ENCODE measurements around the gene DLGAP1.

DLGAP1 gene

DNA sequence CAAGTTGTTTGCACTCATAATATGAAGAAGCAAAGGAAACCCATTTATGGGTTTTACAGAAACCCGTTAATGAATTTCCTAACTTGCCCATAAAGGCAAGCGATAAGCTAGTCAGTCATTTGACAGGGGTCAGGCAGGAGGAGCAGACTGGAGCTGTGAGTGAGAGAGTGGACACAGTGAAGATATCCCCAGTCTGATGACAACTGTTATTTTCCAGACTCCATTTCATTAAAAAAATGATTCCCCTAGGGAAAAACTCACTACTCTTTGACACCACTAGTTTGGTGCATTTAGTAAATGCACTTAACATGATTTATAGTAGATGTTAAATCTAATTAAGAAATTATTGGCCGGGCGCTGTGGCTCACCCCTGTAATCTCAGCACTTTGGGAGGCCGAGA, 924.3 kb downstream of the DLGAP1 start:
- no peak for DNase-seq (ENCODE audit: low spot score)

DNA sequence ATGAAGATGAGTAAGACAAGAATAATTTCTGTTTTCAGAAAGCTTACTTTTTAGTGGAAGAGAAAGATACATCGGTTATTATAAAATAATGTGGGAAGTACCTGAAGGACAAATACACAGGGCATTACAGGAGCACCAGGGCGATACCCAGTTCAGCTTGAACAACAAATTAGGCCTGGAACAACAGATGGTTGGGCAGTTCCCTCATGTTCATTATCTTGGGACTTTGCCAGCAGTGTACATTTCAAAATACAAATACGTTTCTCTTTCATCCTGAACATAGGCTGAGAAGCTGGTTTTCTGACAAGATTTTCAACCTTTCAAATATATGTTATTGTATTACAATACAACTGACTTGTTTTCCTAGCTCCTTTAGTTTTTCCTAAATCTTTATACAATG, 925.5 kb downstream of the DLGAP1 start:
- DNase-seq (ENCODE audit: low spot score) = no peak

DNA sequence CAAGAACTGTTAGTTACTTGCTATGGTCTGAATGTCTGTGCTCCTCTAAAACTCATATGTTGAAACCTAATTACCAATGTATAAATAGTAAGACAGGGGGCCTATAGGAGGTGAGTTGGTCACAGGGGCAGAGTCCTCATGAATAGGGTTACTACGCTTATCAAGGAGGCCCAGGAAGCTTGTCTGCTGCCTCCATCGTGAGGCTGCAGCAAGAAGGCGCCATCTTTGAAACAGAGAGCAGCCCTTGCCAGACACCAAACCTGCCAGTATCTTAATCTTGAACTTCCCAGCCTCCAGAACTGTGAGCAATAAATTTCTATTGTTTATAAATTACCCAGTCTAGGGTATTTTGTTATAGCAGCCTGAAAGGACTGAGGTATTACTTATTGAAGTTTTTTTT, 926.0 kb downstream of the DLGAP1 start:
- no peak for DNase-seq (ENCODE audit: low spot score)

DNA sequence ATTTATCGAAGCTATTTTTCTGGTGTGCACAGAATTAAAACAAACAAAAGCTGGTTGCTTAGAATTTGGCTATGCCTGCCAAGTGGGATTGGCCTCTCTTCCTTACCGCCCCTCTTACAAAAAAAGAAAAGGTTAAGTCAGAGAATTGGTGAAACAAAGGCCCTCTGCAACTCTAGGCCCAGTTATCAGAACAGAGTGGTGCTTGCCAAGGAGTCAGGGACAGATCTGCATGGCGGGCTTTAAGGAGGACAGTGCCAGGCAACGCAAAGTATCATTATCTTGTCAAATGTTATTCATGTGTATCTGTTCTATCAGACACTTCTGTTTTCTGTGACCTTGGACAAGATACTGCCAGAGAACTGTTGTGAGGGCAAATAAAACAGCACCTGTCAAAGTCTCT, 926.9 kb downstream of the DLGAP1 start:
- no peak for DNase-seq (ENCODE audit: low spot score)

DNA sequence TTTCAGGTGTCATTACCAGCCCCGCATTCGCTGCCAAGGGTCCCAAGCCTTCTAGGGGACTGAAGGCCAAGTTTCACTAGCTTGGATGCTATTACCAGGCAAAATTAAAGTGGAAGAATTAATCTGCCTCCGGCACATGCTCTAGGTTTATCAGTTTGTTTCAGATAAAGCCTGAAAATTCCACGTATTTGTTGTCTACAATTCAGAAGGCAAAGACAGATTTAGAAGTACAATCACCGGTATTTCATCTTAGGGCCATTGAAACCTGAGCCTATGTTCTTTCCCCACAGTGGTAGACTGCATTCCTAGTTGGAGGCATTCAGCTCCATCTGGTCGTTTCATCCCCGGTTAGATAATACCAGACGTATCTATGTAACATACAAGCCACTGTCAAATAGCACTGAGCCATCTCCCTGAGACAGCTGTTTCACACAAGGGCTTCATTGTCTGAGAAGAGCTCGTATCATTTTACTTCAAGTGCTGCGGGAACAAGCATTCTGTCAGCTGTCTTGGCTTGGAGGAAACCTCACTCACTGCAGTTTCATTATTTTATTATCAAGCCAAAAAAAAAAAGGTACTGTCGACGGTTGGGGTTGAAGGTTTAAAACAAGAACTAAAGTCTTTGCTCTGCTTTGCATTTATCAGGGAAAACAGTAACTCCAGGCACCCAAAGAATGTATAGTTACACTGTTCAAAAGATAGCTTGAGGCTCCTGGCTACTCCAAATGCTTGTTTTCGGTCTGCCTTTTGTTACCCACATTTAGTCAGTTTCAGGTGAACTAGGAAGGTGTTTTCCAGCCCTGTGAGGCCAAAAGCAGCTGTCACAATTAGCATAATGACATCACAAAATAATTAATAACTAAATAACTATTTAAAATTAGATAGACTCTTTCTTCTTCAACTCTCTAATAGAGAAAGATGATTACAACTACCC, 928.4 kb downstream of the DLGAP1 start:
- DNase-seq (ENCODE audit: low spot score) = no peak

DNA sequence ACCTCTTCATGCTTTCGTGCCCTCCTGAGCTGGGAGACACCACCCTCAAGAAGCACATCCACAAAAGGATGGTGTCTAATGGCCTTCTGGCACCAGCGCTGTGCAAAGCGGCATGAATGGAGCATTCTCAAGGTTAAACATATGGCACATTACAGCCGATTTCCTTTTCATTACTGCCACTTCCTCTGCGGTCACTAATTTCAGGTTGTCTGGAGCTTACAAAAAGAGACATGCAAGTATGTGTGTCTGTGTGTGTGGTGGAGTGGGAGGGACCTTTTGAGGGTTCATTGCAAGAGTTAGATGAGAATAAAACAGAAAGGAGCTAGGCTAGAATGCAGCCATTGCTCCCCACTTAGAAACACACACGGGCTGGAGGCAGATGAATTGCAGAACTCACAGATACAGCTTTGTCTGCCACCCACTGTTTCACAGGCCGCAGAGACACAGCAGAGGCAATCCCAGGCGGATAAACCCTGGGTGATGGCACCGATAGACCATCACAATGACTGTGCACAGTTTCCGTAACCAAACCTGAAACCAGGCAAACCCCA, 929.2 kb downstream of the DLGAP1 start:
- no peak for DNase-seq (ENCODE audit: low spot score)

DNA sequence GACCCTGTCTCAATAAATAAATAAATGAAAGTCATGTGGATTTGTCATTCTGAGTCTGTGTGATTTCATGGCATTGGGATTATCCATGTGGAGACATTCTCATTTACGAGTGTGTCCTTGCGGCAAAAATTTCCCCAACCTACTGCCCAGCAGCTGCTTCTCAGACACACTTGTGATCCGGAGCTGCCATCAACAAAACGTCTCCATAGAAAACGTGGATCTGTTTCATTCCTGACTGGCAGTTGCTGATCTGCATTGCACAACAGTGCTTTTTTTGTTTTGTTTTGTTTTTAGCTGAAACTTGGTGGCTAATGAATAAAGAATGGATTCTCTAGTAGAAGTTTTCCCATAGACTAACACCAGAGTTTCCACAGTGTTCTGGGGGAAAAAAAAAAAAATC, 930.4 kb downstream of the DLGAP1 start:
- no peak for DNase-seq (ENCODE audit: low spot score)

DNA sequence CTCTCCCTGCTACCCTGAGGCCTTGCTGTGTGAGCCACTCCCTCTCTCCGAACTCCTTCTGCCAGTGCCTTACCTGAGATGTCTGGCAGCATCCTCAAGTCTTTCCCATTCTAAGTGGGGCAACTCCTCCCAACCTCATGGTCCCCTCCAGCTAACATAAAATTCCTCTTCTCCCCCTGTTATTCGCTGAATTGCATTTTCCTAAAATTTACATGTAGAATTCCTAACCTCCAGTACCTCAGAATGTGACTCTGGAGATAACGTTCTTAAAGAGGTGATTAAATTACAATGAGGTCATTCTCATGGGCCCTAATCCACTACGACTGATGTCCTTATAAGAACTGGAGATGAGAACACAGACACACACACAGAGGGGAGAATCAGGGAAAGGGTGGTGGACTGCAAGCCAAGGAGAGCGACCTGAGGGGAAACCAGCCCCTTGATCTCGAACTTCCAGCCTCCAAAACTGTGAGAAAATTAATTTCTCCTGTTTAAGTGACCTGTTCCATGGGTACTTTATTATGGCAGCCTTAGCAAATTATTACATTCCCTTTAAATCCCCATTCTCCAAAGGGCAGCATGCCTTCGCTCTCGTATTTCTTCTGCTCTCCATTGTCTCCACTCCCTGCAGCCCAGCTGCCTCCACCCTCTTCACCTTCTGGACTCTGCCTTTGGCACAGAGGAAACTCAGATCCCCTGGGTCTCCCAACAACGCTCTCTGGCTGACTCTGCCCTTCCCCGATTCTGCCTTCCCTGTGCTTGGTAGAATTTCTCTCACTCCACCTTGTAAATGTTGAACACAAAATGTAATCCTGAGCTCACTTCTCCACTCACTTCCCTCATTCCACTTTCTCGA, 934.6 kb downstream of the DLGAP1 start:
- DNase-seq (ENCODE audit: low spot score) = no peak

DNA sequence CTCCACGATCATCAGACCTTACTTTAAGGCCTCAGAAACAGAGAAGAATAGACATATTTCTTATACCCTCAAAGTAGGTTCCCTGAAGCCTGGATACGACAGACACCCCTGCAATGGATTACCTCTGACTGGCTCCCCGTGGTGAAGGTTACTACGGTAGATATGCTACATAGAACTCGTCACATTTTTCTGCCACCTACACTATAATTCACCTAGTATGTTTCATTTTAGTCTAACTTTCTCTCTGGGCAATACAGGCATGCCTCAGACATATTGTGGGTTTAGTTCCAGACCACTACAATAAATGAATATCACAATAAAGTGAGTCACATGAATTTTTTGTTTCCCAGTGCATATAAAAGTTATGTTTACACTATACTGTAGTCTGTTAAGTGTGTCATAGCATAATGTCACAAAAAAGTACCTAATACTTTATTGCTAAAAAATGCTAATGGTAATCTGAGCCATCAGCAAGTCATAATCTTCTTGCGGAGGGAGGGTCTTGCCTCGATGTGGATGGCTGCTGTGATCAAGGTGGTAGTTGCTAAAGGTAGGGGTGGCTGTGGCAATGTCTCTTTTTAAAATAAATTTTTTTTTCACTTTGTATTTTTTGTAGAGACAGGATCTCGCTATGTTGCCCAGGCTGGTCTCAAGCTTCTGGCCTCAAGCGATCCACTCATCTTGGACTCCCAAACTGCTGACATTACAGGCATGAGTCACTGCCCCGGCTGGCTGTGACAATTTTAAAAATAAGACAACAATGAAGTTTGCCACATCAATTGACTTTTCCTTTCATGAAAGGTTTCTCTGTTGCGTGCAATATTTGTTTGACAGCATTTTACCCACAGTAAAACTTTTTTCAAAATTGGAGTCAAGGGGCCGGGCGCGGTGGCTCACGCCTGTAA, 940.5 kb downstream of the DLGAP1 start:
- DNase-seq (ENCODE audit: low spot score) = no peak

DNA sequence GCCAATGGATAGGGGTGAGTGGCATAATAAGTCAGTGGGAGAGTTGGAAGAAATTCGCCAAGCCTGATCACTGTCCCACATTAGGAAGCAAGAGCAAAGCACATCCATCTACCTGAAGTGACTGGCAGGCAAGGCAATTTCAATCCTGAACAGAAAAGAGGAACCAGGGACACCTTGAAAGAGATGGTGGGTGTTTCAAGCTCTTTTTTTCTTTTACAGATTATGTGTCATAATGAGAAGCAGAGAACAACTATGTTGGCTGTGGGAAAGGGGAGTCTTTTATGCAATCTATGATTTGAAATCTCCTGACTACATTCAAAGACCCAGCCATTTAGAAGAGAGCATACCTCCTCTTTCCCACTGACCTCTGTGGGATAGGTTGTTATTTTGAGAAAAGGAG, 941.6 kb downstream of the DLGAP1 start:
- DNase-seq (ENCODE audit: low spot score) = no peak

DNA sequence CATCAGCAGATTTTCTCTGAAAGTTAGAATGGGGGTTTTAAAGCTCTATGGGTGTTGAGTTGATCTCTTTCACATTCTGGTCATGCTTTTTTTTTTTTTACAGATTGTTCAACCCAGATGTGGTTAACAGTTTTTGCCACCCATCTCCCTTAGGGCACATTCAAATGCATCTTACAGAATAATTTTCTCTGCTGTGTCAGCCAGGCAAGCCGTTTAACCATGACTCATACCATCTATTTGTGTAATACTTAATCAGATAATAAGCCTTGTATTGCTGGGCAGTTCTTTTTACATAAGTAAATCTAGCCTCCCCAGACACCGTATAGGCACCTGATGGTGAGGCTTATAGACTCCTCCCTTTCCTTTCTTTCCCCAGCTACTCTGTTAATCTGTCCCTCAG, 943.1 kb downstream of the DLGAP1 start:
- no peak for DNase-seq (ENCODE audit: low spot score)

DNA sequence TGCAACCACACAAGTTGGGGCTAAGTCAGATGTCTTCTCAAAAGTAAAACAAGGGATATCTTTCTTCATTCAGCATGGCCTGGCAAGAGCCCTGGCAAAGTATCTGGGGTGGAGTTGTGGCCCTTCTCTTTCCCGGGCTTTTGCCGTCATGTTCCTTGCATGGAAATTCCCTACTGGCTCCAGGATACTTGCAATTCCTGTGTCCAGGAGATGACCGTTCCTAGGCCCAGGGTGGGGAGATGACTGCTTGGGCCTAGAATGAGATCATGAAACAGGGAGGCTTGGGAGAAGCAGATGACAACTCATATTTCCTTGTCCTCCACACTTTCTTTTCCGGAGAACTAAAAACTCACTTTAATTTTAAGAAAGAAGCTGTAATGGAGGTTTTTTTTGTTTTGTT, 944.2 kb downstream of the DLGAP1 start:
- no peak for DNase-seq (ENCODE audit: low spot score)

DNA sequence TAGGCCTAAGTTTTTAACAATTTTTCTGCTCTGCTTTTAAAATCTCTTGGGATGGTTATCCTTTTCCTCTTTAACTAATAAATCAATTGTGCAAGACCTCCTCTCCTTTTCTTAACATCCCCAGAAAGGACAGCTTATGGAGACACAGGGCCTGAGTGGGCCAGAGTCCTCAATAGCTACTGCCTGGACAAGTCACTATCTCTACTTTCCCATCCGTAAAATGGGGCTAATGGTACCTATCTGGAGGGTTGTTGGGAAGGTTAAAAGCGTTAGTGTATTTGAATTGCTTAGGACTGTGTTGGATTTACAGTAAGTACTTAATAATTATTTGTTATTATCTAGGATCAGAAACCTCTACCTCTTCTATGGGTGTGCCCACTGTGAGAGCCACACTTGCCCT, 945.1 kb downstream of the DLGAP1 start:
- no peak for DNase-seq (ENCODE audit: low spot score)

DNA sequence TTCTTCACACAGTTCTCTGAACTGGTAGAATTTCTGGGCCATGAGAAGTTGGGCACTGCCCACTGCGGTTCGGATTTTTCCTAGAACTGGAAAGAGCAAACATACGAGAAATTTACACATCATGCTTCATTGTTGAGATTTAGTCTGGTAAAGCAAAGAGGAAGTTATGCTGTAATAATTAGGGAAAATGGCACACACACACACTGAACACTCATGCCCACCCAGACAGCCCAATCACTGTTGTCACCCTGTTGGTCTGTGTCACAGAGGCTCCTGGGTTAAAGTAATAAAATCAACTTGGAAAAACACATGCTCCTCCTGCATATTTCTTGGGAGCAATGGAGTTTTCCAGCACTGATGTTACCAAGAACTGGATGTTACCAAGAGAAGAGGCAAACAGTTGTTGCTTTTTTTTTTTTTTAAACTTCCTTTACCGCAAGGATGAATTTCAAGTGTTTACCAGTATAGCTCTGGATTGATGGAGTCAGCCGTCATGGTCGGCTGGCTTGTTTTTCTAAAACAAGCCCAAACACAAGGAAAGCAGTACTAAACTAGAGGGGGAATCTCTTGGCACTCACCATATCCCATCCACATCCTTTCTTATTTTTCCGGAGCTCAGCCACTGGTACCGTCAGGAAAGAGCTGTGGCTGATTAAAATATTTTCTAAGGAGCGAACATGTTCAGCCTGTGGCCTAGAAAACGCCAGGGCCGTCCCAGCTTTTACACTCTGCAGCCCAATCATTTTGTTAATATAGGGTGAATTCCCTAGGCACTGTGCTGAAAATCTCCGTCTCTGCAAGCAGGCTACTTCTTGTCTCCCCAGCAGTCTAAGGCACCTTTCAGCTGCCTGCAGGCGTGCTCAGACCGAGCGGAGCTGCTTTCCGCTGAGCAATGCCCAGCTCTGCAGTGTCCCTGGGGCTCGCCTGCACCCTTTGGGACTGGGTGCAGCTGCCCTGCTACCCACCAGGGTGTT, 946.2 kb downstream of the DLGAP1 start:
- no peak for DNase-seq (ENCODE audit: low spot score)

DNA sequence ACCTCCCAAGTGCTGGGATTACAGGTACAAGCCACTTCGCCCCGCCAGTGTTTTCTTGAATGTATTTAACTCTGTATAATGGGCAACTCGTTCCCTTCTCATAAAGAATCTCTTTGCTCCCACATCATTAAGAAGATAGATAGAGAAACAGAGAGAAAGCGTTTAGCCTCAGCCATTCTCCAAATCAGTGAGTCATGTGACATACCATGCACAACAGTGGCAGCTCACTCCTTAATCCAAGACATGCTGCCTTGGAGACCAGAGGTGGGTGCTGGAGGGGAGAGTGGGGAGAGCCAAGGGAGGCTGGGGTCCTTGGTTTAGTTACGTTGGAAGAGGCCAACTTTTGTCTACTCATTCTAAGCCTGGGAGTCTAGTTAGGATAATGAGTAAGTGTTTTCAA, 950.5 kb downstream of the DLGAP1 start:
- DNase-seq (ENCODE audit: low spot score) = no peak

DNA sequence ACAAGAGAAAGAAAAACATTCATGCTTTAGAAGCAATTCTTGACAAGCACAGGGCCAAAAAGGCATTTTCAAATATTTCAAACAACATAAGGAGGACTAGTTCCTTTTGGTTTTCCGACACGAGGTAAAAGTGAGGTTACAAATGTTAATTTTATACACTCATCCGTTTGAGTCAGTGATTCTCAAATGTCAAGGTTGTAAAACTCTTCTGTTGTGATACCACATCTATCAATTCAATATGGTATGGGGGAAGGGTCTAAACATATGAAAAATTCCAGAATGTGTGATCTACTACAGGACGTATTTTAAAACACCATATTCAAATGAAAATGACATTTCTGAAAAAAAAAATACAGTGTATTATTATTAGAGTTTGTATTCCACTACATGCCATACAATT, 952.5 kb downstream of the DLGAP1 start:
- DNase-seq (ENCODE audit: low spot score) = no peak

DNA sequence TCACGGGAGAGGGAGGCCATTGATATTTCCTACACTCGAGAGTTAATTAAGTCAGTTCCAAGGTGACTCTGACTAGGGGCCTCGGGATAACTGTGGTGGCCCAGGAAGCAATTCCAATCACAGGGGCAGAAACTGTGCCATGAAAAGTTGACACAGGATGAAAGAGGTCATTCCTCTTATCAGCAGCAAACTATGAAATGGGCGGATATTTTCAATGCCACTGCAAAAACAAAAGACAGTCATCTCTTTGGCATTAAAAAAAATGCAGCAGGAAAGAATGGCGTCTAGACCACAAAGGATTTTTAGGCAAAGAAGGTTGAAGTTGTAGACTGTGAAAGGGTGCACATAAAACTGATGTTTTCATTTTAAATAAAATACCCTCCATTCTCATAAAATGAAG, 955.1 kb downstream of the DLGAP1 start:
- DNase-seq (ENCODE audit: low spot score) = no peak

DNA sequence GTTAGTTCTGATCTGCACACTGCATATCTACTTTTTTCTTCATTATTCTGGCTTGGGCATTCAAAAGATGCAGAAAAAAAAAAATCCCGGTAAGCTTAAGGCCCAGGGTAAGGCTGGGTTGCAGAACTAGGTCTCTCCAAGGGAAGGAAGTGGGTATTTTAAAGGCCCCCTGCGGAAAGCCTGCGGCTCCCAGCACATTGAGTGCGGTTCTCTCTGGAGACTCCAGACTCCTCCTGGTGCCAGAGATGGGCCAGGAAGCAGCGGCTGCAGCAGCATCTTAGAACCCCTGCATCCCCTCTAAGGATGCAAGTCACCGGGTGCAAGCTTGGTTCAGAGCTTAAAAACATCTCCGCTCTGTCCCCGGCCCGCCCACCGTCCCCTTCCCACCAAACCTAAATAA, 955.6 kb downstream of the DLGAP1 start:
- DNase-seq (ENCODE audit: low spot score) = no peak

DNA sequence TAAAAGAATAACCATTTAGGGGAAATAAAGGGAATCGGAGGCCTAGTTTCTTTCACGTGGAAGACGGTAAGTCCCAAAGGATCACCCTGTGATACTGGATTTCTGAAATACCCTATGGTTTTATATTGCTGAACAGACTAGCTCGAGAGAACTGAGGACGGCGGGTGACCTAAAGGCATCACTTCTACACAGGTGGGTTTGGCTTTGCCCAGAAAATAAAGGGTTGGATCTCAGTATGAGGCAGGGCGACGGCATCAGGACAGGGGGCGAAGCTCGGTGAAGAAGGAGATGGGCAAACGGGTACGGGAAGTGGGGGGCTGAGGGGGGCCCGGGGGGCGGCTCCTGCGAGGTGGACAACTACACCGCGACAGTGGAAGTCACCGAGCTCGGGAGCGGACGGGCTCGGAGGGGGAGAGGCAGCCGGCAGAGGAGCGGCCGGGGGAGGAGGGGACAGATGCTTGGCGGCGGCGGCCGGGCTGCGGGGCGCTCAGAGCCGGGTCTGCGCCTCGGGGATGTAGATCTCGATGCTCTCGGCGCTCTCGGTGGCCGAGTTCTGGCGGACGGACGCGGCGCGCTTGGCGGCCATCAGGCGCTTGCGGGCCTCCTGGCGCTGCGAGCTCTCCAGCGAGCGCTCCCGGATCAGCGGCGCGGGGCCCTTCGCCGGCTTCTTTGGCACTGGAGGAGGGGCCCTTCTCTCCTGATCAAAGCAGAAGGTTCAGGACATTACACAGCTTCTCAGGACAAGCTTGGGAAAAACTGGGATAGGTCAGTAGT, 956.2 kb downstream of the DLGAP1 start:
- peak; percentile 25 for DNase-seq (ENCODE audit: low spot score)

Measured in kidney capillary endothelial cell (primary cell).